GM19452 (cell line): Measurements from ENCODE around the gene SNTN.

Experiments used
- ATAC-seq: cut with Tn5 transposase; IDR thresholded peaks from one replicate; pipeline ENCODE4 v1.9.1; 2021; ENCODE audit not compliant: unreplicated experiment

Gene SNTN

DNA sequence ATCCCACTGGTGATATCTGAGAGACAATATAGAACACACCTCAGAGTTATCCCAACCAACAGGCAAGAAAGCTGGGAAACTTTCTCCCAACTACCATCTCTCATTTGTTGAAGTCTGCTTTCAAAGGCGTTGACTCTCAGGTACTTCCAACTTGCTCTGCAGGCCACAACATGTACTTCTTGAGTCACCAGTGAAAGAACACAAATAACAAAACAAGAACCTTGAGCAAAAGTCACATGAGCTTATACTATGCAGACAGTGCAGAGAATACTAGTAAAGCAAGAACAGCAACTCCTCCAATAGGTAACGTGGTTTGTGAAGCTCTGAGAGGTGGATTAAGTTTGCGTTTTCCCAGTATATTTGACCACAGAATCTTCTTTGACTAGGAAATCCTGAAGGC, 20.6 kb downstream of the SNTN start:
- ATAC-seq: no peak

GRCh38 chr3:63674586-63674985, 22.1 kb downstream of the SNTN start:
- ATAC-seq: no peak

- no peak for ATAC-seq
Observed at GRCh38 chr3:63679186-63679585, 26.7 kb downstream of the SNTN start.

DNA sequence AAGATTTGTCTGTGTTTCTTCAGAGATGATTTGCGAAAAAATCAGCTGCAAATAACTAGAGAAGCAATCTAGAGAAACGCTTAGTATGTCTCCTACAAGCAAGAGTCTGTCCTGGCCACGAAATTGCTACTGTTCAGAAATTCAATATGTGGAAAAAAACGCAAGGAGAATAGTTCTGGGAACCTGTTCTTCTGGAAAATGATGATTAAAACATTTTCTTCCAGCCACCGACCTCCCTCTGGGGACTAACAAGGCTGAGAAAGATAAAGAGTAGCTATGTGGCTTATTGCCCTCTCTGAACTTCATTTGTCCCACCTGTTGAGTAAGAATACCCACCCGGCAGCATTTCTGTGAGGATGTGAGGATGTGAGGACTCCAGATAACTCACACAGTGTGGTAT, 31.6 kb downstream of the SNTN start:
- no peak for ATAC-seq

- ATAC-seq: no peak
Observed at GRCh38 chr3:63685340-63685739, 32.9 kb downstream of the SNTN start.

GRCh38 chr3:63687278-63688225, 35.1 kb downstream of the SNTN start:
- no peak for ATAC-seq

DNA sequence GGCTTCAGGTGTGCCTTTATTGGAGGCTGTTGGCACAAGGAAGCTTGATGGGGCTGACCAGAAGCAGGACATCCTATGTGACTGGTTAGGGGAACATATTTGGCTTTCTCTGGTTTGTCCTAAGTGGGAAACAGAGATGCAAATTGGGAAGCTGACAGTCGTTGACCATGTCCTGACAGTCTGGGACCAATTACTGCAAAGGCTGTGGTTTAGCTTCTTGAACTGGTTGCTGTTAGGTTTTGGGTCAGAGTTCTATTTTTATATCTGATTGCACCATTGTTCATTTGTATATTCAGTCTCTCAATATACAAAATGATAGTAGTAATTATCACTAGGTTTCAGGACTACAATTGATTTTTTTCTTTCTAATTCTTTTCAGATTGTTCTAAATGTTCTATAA, 36.8 kb downstream of the SNTN start:
- ATAC-seq: no peak

DNA sequence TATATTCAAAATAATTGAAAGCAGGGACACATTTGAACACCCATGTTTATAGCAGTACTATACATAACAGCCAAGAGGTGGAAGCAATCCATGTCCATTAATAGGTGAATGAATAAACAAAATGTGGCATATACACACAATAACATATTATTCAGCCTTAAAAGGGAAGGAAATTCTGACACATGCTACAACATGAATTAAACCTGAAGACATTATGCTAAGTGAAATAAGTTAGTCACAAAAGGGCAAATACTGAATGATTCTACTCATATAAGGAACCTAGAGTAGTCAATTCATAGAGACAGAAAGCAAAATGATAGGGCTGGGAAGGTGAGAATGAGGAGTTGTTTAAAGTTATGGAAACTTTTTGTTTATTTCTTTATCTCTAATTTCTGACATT, 40.9 kb downstream of the SNTN start:
- no peak for ATAC-seq

DNA sequence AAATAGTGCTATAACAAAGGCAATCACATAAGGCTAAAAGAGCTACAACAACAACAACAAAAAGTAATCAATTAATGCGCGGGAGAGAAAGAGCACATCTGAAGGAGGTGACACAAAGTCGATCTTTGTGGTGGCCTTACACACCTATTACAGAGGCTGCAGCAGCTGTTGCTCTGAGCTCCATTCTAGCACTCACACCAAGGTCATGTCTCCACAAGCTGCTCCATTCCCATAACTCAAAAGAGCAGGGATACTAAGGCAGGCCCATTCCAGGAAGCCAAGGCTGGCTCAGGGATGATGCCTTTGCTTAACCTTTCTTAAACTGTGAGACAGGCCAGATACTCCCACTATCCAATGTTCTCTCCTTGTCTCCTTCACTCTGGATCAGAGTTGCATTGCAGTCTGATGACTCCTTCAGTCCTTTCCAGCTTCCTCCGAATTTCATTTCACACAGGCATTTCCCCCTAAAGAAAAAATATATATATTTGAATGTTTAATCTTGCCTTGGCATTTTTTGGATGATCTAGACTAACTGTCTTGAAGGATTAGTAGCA, 52.7 kb downstream of the SNTN start:
- no peak for ATAC-seq

GRCh38 chr3:63706321-63707085, 54.0 kb downstream of the SNTN start:
- ATAC-seq: no peak

GRCh38 chr3:63707731-63708130, 55.3 kb downstream of the SNTN start:
- ATAC-seq: no peak

DNA sequence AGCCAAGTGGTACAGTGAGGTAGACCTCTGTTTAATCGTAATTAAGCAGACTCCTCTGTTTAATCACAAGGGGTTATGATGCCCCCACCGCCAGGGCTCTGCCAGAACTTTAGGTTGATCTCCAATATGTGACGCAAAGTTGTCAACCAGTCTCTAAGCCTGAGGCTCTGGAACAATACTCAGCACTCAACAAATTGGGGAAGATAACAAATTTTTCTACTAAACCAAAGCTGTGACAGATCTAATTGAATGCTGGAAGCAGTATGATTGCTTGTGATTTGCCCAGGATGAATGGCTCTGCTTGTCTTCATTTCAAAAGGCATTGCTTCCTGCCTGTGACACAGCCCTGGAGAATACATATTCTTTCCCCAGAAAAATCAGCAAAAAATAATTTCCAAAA, 57.1 kb downstream of the SNTN start:
- no peak for ATAC-seq
